Keratinocyte (primary cell): ENCODE data around the gene CASZ1. TPM values are rescaled to one million over a fixed set of nuclear protein-coding genes. Genes with fewer than 3 reads are reported as not detected.

Experiments
- DNase-seq: peaks from one replicate; pipeline ENCODE4 v3.0.0-alpha.2; 2011; ENCODE audit warnings: low read depth, missing footprints, low spot score
- FAIRE-seq: peaks from 2 replicates; lab custom pipeline; 2011; peaks lifted over from hg19 to GRCh38; lab: Jason Lieb, UNC
- H2AFZ ChIP-seq: 2 replicates; pipeline ENCODE4 v1.6.0; 2012; ENCODE audit warnings: low read length, control low read depth, inconsistent platforms; ENCODE audit not compliant: control insufficient read depth
- H3K27ac ChIP-seq: 2 replicates; pipeline ENCODE4 v1.5.1; 2011; ENCODE audit warnings: low read length; ENCODE audit not compliant: control insufficient read depth, insufficient read depth
- H3K27me3 ChIP-seq: 3 replicates; pipeline ENCODE4 v1.6.0; 2011; ENCODE audit warnings: low read length; ENCODE audit not compliant: control insufficient read depth, insufficient read depth; ENCODE audit errors: extremely low read depth
- H3K36me3 ChIP-seq, 2 experiments: 2 replicates in 1 of 2; 3 replicates in 1 of 2; pipeline ENCODE4 v1.5.1; 2011; ENCODE audit warnings: low read length in 2 of 2, mild to moderate bottlenecking in 1 of 2; ENCODE audit not compliant: control insufficient read depth in 2 of 2, insufficient read depth in 2 of 2; ENCODE audit errors: extremely low read depth in 1 of 2
- H3K4me1 ChIP-seq: 3 replicates; pipeline ENCODE4 v1.5.1; 2011; ENCODE audit warnings: low read length; ENCODE audit not compliant: control insufficient read depth, insufficient read depth; ENCODE audit errors: extremely low read depth
- H3K4me2 ChIP-seq: 3 replicates; pipeline ENCODE4 v1.6.0; 2011; ENCODE audit warnings: low read depth, low read length; ENCODE audit not compliant: control insufficient read depth, insufficient read depth; ENCODE audit errors: extremely low read depth
- H3K4me3 ChIP-seq, 3 experiments: fragments of 200-600 bp in 1 of 3; sonication (generic) in 1 of 3; 2 replicates in 2 of 3; 3 replicates in 1 of 3; pipeline ENCODE4 v1.5.1; 2011 to 2016; ENCODE audit warnings: low read length in 3 of 3, mild to moderate bottlenecking in 3 of 3, control low read depth in 2 of 3, inconsistent platforms in 1 of 3, low read depth in 1 of 3, mixed read lengths in 1 of 3, mixed run types in 1 of 3, moderate library complexity in 1 of 3; ENCODE audit not compliant: control insufficient read depth in 2 of 3, insufficient read depth in 2 of 3; ENCODE audit errors: extremely low read depth in 1 of 3
- H3K79me2 ChIP-seq: 2 replicates; pipeline ENCODE4 v1.6.0; 2012; ENCODE audit warnings: low read length; ENCODE audit not compliant: control insufficient read depth, insufficient read depth
- H3K9ac ChIP-seq: 3 replicates; pipeline ENCODE4 v1.6.0; 2011; ENCODE audit warnings: low read length; ENCODE audit not compliant: control insufficient read depth, insufficient read depth; ENCODE audit errors: extremely low read depth
- H3K9me1 ChIP-seq: 3 replicates; pipeline ENCODE4 v1.6.0; 2011; ENCODE audit warnings: low read length; ENCODE audit not compliant: control insufficient read depth, insufficient read depth; ENCODE audit errors: extremely low read depth
- H3K9me3 ChIP-seq: 2 replicates; pipeline ENCODE4 v1.5.1; 2012; ENCODE audit warnings: low read depth, low read length; ENCODE audit not compliant: control insufficient read depth
- H4K20me1 ChIP-seq: 3 replicates; pipeline ENCODE4 v1.6.0; 2011; ENCODE audit warnings: low read length; ENCODE audit not compliant: control insufficient read depth, insufficient read depth; ENCODE audit errors: extremely low read depth
- EZH2 ChIP-seq: IDR thresholded peaks from one replicate; pipeline ENCODE4 v1.6.1; 2012; ENCODE audit warnings: inconsistent platforms, mild to moderate bottlenecking, low read length, moderate library complexity
- dilution Hi-C: fragments of 300-500 bp; cut with MboI; formaldehyde crosslinking; loops from one replicate; pipeline ENCODE4 v1.7.0; 2020; ENCODE audit warnings: low sequenced_read_pairs; ENCODE audit not compliant: extremely low pct_ligation_motif_present
- polyA plus RNA-seq, 5 experiments: library from polyadenylated mRNA; depleted of rRNA in 3 of 5; stranded (reverse) in 3 of 5; stranded (forward) in 1 of 5; unstranded in 1 of 5; fragments of >200 nt; gene quantifications; 1 replicate in 1 of 5; 2 replicates in 3 of 5; 3 replicates in 1 of 5; pipeline versions ENCODE4 v1.2.1 to v1.2.3, GENCODE V29; 2011 to 2012; ENCODE audit warnings: missing spikeins in 2 of 5, low read depth in 1 of 5, low replicate concordance in 1 of 5
- TF ChIP-seq, protein P1 (sequence below), 3 experiments: IDR thresholded peaks in 1 of 3; conservative IDR thresholded peaks in 1 of 3; optimal IDR thresholded peaks in 1 of 3; 2 replicates in 2 of 3; 3 replicates in 1 of 3; pipeline versions ENCODE3 to v1.5.1; 2011; ENCODE audit warnings: low read length in 3 of 3, mild to moderate bottlenecking in 3 of 3, moderate library complexity in 2 of 3, control low read depth in 1 of 3, inconsistent platforms in 1 of 3; ENCODE audit not compliant: insufficient read depth in 2 of 3; ENCODE audit errors: extremely low read depth in 1 of 3

The CASZ1 gene
- polyA plus RNA-seq, 1 donor (not counting 4 experiments of a cell fraction or from before 2014, with no cell fraction given), result 2.8 TPM

DNA sequence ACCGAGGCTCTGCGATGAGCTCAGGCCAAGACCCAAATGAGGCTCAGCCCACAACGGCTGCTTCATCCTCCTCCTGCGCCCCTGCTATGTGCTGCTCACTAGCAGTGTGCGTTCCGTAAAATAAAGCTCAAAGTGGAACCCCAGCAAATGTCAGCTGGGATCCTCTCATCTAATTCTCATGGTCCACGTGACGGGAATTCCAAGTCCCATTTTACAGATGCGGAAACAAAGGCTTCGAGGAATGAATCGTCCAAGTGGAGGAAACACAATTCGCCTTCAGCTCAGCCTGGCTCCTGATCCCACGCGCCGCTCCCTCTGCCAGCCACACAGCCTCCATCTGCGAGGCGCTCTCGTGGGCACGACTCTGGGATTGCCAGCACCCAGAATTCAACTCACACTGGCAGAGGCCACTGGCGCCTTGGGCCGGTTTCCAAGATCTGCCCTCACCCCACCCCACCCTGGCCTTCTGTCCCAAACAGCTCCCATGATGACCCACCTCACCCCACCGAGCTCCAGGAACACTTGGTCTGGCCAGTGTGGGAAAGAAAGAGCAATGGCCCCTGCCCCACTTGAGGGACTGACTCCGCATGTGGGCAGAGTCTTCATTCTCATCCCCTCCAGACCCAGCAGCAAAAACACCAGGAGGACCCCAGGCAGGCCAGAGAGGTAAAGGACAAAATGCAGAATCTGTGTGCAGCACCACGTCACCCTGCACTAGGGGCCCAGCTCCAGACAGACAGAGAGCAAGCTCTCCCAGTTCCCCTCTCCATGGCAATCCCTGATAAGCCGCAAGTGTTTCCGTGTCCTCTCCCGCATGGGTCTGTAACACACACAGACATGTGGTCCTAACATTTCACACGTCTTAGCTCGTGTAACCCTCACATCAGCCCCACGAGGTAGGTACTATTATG lies 10.5 kb downstream of the CASZ1 start:
- Histone ChIP-seq H3K4me2 (no peak overlapping the region), H3K27me3 (peaks cover 17% of the 10 kb centered on the region), H3K9ac (no peak overlapping the region), H3K9me1 (no peaks in the 10 kb centered on the region), H3K27ac (no peak overlapping the region), H3K9me3 (no peaks in the 10 kb centered on the region), H4K20me1 (no peaks in the 10 kb centered on the region), H2AFZ (no peak overlapping the region), H3K4me1 (no peaks in the 10 kb centered on the region), H3K79me2 (peaks cover 40% of the 10 kb centered on the region), H3K36me3 (no peaks in the 10 kb centered on the region), H3K4me3 (no peak overlapping the region)
- dilution Hi-C loops, result no loop called here
- TF ChIP-seq, protein P1, sequence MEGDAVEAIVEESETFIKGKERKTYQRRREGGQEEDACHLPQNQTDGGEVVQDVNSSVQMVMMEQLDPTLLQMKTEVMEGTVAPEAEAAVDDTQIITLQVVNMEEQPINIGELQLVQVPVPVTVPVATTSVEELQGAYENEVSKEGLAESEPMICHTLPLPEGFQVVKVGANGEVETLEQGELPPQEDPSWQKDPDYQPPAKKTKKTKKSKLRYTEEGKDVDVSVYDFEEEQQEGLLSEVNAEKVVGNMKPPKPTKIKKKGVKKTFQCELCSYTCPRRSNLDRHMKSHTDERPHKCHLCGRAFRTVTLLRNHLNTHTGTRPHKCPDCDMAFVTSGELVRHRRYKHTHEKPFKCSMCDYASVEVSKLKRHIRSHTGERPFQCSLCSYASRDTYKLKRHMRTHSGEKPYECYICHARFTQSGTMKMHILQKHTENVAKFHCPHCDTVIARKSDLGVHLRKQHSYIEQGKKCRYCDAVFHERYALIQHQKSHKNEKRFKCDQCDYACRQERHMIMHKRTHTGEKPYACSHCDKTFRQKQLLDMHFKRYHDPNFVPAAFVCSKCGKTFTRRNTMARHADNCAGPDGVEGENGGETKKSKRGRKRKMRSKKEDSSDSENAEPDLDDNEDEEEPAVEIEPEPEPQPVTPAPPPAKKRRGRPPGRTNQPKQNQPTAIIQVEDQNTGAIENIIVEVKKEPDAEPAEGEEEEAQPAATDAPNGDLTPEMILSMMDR (optimal IDR thresholded peaks at IDR 0.05 in 1 of 3, IDR thresholded peaks at IDR 0.05 in 1 of 3, conservative IDR thresholded peaks at IDR 0.05 in 1 of 3; ENCODE audit: extremely low read depth in 1 of 3, insufficient read depth in 2 of 3, low read length in 3 of 3), result no peak
- no peak for TF ChIP-seq EZH2
- no peak for FAIRE-seq
- DNase-seq, result no peak

- FAIRE-seq (no peak), DNase-seq (no peak)
- no peaks in the 10 kb centered on the region for H3K9me3 ChIP-seq
- H3K27me3 ChIP-seq, result peaks cover 17% of the 10 kb centered on the region
- H3K9me1 ChIP-seq, result no peaks in the 10 kb centered on the region
- H2AFZ ChIP-seq, result no peak overlapping the region
- peaks cover 43% of the 10 kb centered on the region for H3K79me2 ChIP-seq
- H3K4me2 ChIP-seq, result no peak overlapping the region
- no peak overlapping the region for H3K9ac ChIP-seq
- no peaks in the 10 kb centered on the region for H3K36me3 ChIP-seq
- H3K27ac ChIP-seq, result no peak overlapping the region
- no peak for TF ChIP-seq EZH2
- TF ChIP-seq, protein P1 (optimal IDR thresholded peaks at IDR 0.05 in 1 of 3, IDR thresholded peaks at IDR 0.05 in 1 of 3, conservative IDR thresholded peaks at IDR 0.05 in 1 of 3; ENCODE audit: extremely low read depth in 1 of 3, insufficient read depth in 2 of 3, low read length in 3 of 3), result no peak
- peaks cover 2% of the 10 kb centered on the region for H3K4me1 ChIP-seq
- no peaks in the 10 kb centered on the region for H4K20me1 ChIP-seq
- dilution Hi-C loops, result no loop called here
- H3K4me3 ChIP-seq, result no peak overlapping the region
Observed at GRCh38 chr1:10784998-10785727, 11.3 kb downstream of the CASZ1 start.
